NCI-H2029 treated with DMSO at 0.1 percent for 48 hours (cell line): ENCODE data around the gene STX1B.
A peak's percentile ranks its signal among the peaks of the same experiment; 100 is the strongest.
"Not testable (repeated sequence)": the region's sequence is repeated elsewhere in the genome, so short reads cannot be mapped to it uniquely, and the experiment has no call there.

Experiments
- DNase-seq: peaks from one replicate; lab custom pipeline; 2025; lab: John Stamatoyannopoulos, UW

Gene STX1B

DNA sequence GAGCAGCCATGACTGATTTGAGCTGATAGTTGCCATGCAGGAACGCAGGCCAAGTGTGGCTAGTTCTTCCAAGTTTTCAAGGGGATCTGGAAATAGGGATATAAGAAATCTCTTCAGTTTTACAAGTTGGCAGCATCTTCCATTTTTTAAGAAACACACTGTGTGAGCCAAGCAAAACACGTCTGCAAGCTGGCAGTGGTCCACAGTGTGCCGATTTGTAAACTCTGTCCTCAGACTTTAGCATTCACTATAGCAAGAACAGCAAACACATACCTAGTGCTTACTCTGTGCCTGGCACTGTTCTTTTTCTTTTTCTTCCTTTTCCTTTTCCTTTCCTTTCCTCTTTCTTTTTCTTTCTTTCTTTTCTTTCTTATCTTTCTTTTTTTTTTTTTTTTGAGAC lies 58.7 kb downstream of the STX1B start:
- DNase-seq, result no peak

DNA sequence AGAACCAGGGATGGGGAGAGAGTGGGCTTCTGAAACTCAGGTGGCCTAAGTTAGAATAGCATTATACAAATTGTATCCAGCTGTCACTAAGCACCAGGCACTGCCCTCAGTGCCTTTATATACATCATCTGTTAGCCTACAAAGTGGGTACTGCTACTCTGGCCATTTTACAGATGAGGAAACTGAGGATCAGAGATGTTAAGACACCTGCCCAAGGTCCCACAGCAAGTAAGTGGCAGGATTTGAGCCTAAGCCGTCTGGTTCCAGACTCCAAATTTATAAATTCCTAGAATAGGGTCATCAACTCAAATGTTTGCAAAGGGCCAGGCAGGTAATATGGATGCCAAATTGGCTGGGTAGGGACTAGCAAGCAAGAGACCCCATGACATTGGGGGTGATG lies 59.2 kb downstream of the STX1B start:
- no peak for DNase-seq

DNA sequence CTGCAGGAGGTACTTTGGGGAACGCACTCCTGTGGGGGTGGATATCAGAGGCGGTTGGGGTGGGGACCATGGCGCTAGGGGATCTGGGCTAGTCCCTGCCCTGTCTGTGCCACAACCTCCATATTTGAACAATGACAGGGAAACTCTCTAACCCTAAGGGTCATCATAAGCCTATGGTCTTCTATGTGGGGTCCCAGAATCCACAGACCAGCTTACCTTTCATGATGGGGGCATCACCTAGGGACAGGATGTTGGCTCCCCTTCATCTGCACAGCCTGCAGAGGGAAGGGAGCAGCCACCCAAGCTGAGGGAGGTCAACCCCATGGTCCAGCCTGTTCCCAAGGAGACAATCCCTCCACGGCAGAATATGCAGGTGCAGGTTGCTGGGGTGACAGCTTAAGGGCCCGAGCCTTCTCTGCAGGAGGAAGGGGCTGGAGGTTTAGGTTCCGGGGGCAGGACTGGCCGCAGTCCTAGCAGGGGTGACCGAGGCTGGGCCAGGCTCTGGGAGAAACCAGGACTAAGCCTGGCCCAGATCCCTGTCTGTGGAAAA lies 59.8 kb downstream of the STX1B start:
- no peak for DNase-seq

DNA sequence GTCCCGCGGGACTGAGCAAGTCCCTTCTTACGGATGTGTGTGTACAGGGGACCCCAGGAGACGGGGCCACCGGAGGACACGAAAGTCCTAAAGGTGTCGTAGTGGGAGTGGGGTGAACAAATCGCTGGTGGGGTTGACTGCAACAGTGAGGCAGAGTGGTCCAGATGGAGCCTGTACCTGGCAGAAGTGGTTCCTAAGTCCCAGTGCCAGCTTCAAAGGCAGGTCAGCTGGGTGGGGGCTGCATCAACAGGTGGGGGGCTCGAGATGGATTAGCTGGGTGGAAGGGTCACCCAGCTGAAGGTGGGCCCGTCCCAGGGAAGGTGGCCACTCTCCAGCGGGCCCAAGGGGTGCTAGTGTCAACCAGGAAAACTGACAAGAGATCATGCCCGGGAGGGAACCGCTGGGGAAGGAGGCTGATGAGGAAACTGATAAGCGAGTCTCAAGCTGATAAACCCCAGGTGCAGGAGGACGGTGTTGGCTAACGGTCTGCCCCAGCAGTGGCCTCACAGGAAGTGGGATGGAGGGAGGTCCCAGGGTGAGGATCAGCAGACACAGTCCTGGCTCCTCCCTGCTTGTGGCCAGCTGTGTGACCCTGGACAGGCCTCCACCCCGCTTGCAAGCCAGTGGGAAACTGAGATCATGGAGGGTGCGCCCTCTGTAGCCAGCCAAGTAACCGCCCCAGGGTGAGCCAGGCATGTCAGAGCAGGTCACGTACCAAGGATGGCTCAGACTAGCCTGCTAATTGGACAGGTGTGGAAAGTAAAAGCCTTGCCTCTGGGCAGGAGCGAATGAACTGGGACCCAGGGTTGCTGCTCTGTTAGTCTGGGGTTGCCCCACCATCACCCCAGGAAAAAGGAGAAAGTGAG lies 60.6 kb downstream of the STX1B start:
- DNase-seq, result no peak

DNA sequence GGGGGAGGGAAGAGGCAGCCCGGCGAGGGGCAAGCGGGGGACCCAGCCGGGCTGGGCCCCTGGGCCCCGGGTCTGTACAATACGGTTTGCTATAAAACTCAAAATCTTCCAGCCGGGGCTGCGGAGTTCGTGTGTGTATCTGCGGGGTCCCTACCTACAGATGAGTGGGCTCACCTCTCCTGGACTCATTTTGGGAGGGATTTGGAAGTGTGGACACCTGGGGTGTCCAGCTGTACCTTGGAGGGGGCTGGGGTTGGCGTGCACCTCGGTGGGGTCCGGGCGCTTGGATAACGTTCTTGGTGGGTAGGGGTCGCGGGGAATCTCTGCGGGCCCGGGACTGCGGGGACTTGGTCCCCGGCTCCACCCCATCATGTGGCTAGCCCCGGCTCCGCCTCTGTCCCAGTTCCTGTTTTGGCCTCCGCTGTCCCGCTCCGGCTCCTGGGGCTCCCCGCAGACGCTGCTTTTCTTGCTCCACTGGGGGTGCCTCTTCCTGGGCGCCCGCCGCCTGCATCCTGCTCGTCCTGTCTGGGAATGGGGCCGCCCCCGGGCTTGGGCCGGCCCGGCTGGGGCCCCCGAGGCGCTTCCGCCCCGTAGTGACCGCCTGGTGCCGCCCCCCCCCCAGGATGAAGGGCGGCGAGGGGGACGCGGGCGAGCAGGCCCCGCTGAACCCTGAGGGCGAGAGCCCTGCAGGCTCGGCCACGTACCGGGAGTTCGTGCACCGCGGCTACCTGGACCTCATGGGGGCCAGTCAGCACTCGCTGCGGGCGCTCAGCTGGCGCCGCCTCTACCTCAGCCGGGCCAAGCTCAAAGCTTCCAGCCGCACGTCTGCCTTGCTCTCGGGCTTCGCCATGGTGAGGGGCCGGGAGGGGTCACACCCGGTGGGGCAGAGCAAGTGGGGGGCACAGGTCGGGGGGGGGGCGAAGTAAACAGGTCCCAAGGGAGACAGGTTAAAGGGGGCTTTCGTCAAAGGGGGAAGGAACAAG lies 61.5 kb downstream of the STX1B start, which contains the start of gene ORAI3:
TSS of gene ORAI3 (plus strand) at position 402 of the 983 bp plus-strand sequence. CDS start at position 624, 222 bp downstream.
- no peak for DNase-seq

DNA sequence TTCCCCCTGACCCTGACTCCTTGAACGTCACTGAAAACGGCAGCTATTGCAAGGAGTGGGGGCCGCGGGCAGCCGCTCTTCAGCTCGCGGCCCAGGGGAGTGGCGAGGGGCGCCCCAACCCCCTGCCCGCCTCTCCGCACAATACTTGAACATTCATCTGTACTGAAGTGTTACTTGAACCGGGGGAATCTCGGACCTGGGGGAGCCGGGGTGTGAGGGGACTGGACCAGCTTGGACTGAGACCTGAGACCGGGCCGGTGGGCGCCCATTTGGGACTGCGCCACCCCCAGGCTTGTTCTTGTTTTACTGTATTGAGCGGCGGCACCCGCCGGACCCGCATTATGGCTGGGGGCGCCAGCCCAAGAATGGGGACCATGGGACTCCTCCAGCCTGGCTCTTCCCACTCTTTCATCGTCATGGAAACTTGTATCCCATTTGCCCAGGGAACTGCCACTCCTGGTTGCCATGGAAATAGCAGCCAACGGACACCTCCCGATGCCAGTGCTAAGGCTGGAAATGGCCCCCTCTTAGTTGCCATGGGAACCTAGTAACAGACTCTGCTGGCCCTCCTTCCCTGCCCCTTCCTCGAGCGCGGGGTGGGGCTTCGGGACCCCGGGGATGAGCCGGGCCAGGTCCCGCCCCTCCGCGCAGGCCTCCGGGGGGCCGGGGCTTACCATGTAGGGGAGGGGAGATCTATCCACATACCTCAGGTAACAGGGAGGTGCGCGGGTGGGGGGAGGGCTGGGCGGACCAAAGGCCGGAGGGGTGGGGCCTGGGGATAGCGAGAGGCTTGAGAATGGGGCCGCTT lies 62.4 kb downstream of the STX1B start:
- no peak for DNase-seq

DNA sequence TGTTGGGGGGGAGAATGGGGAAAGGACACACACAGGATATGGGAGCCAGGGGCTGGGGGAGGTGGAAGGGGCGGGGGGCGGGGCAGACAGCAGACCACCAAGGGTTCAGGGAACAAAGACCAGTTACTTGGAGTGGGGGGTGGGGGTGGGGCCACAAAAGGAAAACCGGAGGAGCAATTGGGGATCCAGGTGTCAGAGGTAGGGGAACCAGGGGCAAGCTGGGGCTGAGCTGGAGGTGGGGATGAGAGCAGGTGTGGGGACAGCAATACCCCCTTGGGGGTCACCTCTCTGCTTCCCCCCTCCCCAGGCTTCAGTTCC lies 62.9 kb downstream of the STX1B start:
- DNase-seq, result no peak

DNA sequence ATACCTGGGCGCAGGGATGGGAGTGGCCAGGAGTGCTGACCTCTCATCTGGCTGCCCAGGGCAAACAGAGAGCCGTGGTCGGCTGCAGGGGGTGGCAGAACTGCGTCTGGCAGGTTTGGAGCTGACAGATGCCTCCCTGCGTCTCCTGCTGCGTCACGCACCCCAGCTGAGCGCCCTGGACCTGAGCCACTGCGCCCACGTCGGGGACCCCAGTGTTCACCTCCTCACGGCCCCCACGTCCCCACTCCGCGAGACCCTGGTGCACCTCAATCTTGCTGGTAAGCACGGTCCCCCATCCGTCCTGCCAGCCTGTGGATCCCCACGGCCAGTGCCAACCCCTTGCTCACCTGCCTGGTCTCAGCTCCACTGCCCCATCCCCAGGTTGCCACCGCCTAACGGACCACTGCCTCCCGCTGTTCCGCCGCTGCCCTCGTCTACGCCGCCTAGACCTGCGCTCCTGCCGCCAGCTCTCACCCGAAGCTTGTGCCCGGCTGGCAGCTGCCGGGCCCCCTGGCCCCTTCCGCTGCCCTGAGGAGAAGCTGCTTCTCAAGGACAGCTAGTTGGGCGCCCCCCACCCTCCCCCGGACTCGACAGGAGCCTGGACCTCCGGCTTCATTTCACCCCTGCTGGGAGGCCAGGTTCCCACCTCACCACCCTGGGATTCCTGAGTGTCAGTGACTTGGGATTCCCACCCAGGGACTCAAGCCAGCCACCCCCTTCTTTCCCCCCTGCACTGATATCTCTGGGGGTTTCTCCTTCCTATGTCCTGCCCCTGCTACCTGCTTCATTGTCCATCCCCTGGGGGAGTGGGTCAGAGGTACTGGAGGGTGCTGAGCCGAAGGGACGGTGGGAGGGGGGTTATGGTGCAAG lies 63.5 kb downstream of the STX1B start:
- no peak for DNase-seq

DNA sequence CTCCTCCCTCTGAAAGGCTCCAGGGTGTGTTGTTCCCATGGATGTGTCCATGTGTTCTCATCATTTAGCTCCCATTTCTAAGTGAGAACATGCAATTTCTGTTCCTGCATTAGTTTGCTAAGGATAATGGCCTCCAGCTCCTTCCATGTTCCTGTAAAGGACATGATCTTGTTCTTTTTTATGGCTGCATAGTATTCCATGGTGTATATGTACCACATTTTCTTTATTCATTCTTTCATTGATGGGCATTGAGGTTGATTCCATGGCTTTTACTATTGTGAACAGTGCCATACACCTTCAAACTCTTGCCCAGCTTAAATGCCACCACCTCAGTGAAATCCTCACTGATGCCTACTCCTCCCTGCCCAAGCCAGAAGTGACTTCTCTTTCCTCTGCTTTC lies 66.1 kb downstream of the STX1B start:
- DNase-seq, result no peak

DNA sequence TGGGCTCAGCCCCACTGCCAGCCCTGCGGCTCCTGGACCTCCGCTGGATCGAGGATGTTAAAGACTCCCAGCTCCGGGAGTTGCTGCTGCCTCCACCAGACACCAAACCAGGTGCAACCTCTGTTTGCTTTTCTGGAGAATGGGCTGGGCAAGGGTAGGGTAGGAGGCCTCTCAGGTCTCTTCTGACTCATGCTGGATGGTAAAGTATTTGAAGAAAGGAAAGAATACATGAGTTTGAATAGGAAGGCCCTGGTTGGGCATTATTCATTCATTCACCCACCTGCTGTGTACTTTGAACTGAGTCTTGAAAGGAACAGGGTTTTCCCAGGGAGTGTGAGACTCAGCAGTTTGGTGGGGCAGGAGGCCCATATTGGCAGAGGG lies 68.0 kb downstream of the STX1B start:
- DNase-seq, result no peak

DNA sequence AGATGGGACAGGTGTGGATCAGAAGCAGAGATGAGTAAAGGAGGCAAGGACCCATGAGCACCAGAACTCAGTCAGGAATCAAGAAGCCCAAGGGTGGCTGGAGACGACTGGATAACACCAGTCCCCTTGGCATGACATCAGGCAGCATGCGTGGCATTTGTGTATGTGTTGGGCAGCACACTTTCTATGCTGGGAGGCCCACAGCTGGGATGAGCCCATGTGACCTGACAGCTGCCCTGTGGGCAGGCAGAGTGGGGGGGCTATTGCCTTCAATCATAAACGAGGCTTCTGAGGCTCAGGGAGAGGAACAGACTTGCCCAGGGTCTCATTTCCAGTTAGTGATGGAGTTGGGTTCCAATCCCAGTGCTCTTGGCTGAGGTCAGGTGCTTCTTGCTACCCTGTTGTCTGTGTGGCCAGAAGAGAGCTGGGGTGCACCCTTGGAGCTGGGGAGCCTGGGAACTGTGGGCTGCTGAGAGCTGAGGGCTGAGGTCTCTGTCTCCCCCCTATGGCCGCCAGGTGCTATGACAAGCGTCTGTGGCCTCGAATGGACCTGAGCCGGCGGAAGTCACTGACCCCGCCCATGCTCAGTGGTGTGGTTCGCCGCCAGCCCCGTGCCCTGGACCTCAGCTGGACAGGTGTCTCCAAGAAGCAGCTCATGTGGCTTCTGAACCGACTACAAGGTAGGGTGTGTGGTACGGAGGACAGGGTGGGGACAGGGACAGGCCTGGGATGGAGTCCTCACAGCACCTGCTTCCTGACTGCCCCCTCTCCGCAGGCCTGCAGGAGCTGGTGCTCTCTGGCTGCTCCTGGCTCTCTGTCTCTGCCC lies 68.6 kb downstream of the STX1B start:
- peak; percentile 19 for DNase-seq

DNA sequence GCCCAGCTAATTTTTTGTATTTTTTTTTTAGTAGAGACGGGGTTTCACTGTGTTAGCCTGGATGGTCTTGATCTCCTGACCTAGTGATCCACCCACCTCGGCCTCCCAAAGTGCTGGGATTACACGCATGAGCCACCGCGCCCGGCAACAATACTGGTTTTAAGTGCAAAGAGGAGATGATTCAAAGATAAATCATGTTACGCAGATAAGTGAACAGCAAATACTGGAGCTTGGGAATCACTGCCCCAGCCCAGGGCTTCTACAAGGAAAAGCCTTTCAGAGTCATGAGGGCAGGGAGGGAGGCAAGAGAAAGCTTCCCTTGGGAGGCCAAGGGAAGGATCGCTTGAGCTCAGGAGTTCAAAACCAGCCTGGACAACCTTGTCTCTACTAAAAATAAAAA lies 70.9 kb downstream of the STX1B start:
- not testable (repeated sequence) for DNase-seq
